ENCODE data around the gene LY86.

The LY86 gene

GRCh38 chr6:6569096-6569810 is 19.3 kb upstream of the LY86 start:
- no peak overlapping the region for H3K4me3 ChIP-seq (ENCODE audit: low read length)
- DNase-seq (ENCODE audit: low read depth, low spot score) = no peak

DNA sequence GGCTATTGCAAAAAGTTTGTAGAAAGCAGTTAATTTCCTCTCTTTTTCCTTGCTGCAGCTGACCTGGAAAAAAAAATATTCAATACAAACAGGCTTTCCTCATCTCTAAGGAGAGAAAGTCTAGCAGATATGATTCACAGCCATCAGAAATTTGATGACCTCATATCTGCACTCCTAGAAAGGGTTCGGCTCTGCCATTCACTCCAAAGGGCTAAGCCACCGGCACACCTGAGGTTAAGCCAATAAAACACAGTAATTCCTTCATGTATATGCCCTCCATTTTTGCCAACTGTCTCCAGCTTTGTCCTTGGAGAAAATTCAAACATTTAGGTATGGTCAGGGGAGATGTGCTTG is 18.7 kb upstream of the LY86 start:
- DNase-seq (ENCODE audit: low read depth, low spot score) = no peak
- H3K4me3 ChIP-seq (ENCODE audit: low read length) = no peak overlapping the region

GRCh38 chr6:6570929-6571671 is 17.4 kb upstream of the LY86 start:
- DNase-seq (ENCODE audit: low read depth, low spot score) = no peak
- no peak overlapping the region for H3K4me3 ChIP-seq (ENCODE audit: low read length)

GRCh38 chr6:6575143-6575542 is 13.4 kb upstream of the LY86 start:
- H3K4me3 ChIP-seq (ENCODE audit: low read length) = no peak overlapping the region
- no peak for DNase-seq (ENCODE audit: low read depth, low spot score)

DNA sequence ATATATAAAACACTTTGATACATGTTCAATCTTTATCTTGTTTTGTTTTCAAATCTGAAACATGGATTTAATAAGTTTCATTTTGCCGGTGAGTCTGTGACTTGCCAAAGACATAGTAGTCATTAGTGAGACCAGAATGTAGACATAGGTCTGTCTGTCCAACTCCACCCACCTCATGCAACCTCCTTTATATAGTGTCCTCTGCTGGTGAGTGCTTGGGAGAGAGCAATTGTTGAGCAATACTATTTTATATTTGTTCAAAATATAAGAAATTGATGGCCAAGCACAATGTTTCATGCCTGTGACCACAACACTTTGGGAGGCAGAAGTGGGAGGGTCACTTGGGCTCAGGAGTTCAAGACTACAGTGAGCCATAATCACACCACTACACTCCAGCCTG is 10.8 kb upstream of the LY86 start:
- no peak for DNase-seq (ENCODE audit: low read depth, low spot score)
- no peak overlapping the region for H3K4me3 ChIP-seq (ENCODE audit: low read length)

DNA sequence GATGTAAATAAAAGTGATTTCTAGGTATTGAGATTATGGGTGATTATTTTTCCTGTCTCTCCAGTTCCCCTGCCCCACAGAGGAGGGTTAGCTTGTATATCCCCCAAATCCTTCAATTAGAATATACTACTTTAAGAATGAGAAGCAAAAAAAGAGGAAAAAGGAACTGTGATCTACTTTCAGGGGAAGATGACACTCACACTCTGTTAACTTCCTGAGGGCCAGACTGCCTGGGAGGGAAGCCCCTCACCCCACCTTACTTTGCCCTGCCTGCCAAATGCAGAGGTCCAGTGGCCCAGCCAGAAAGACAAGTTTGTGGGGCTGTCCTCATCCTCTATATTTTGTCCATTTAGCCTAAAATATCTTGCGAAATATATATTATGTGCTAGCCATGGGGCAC is 9.2 kb upstream of the LY86 start:
- DNase-seq (ENCODE audit: low read depth, low spot score) = no peak
- H3K4me3 ChIP-seq (ENCODE audit: low read length) = no peak overlapping the region

DNA sequence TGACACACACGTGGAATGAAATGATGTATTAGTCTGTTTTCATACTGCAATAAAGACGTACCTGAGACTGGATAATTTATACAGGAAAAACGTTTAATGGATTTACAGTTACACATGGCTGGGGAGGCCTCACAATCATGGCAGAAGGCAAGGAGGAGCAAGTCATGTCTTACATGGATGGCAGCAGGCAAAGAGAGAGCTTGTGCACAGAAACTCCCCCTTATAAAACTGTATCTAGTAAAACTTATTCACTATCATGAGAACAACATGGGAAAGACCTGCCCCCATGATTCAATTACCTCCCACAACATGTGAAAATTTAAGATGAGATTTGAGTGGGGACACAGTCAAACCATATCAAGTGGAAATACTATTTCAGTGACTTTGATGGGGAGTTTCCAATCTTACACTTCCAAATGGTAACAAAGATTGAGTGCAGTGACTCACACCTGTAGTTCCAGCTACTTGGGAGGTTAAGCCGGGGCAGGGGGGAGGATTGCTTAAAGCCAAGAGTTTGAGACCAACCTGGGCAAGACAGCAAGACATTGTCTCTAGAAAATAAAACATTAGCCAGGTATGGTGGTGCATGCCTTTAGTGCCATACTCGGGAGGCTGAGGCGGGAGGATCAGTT is 8.2 kb upstream of the LY86 start:
- H3K4me3 ChIP-seq (ENCODE audit: low read length) = no peak overlapping the region
- DNase-seq (ENCODE audit: low read depth, low spot score) = no peak

DNA sequence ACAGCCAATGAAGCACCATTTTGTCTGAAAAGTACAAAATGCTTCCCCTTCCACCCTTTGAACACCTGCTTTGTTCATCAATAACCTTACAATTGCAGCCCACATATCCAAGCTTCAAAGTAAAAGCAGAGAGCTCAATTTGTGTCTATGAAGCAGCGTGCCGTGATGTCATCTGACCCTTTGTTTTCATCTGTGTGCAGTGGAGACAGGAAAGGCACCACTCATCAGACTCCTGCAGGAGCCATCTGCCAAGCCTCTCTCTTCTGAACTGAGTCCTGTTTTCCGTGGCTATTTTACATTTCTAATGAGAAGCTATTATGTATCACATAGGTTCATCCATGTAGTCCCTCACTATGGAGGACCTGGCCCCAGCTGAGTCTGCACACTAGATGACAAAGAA is 7.5 kb upstream of the LY86 start:
- no peak for DNase-seq (ENCODE audit: low read depth, low spot score)
- no peak overlapping the region for H3K4me3 ChIP-seq (ENCODE audit: low read length)

DNA sequence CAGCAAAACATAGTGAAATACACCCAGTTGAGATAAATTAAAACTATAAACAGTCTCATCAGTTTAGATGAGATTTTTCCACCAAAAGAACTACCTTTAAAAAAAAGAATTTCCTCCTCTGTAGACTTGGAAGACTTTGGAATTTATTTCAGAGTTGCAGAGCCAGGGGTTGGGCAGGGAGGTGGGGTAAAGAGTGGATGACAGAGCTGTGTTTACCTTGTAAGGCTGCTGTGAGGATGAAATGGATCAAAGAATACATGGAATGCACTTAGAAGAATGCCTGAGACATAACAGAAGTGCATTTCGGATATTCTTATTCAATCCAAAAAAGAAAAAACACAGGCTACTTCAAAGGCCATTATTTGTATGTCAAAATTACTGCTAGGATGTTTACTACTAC is 6.4 kb upstream of the LY86 start:
- DNase-seq (ENCODE audit: low read depth, low spot score) = no peak
- no peak overlapping the region for H3K4me3 ChIP-seq (ENCODE audit: low read length)

GRCh38 chr6:6583836-6584235 is 4.7 kb upstream of the LY86 start:
- no peak overlapping the region for H3K4me3 ChIP-seq (ENCODE audit: low read length)
- peak; percentile 67 for DNase-seq (ENCODE audit: low read depth, low spot score)

DNA sequence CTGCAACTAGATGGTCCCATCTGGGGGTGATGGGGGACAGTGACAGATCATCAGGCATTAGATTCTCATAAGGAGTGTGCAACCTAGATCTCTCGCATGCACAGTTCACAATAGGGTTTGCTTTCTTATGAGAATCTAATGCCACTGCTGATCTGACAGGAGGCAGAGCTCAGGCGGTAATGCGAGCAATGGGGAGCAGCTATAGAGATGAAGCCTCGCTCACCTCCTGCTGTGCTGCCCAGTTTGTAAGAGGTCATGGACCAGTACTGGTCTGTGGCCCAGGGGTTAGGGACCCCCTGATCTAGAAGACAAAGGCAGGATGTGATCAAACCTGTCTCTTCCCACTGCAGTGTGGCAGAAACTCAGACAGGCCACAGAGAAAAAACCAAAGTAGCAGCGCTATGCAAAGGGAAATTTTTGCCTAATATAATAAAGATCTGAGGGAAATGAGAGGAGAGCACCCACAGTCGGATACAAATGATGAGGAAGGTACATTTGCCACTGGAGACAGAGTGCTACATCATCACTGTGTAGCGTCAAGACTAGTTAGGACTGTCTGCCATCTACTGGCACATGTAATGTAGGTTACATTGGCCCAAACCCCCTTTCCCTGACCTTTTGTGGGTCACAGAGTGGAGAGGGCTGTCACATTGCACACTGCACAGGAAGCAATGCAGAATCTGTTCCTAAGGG is 4.1 kb upstream of the LY86 start:
- DNase-seq (ENCODE audit: low read depth, low spot score) = no peak

DNA sequence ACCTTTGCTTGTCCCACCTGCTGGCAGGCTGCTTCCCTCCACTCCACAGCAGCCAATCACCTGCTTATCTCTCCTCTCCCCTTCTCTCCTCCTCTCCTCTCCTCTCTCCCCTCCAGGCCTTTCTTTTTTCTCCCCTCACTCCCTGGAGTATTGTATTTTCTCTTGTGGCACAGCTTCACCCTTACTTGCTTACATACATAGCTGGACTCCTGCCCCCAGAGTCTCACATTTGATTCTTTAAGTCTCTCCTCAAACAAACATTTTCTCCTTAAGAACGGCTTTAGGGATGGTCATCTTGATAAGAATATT is 3.6 kb upstream of the LY86 start:
- no peak for DNase-seq (ENCODE audit: low read depth, low spot score)
- no peak overlapping the region for H3K4me3 ChIP-seq (ENCODE audit: low read length)

More for the DNA sequence above, 4.1 kb upstream of the LY86 start:
- no peak overlapping the region for H3K4me3 ChIP-seq (ENCODE audit: low read length)

GRCh38 chr6:6586167-6586566 is 2.4 kb upstream of the LY86 start:
- no peak for DNase-seq (ENCODE audit: low read depth, low spot score)
- no peak overlapping the region for H3K4me3 ChIP-seq (ENCODE audit: low read length)

GRCh38 chr6:6586671-6587526 is 1.6 kb upstream of the LY86 start:
- DNase-seq (ENCODE audit: low read depth, low spot score) = no peak
- no peak overlapping the region for H3K4me3 ChIP-seq (ENCODE audit: low read length)

DNA sequence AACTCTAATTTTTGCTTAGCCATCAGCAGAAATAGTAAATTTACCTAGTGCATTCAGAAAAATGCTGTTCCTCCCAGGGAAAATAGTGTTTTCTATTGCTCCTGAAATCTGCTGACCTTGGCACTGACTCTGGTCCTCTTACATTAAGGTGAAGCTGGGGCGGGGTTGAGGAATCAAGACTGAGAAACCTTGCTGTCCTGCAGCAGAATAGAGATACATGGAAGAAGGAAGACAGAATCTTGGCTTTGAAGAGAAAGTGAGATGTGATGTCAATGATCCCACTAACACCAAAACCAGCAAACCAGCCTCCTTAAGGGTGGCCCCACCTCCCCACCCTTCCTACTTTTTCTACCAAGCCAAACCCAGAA is 840 bp upstream of the LY86 start:
- DNase-seq (ENCODE audit: low read depth, low spot score) = no peak
- no peak overlapping the region for H3K4me3 ChIP-seq (ENCODE audit: low read length)

GRCh38 chr6:6588924-6589709 is 597 bp downstream of the LY86 start:
- DNase-seq (ENCODE audit: low read depth, low spot score) = no peak
- H3K4me3 ChIP-seq (ENCODE audit: low read length) = no peak overlapping the region

DNA sequence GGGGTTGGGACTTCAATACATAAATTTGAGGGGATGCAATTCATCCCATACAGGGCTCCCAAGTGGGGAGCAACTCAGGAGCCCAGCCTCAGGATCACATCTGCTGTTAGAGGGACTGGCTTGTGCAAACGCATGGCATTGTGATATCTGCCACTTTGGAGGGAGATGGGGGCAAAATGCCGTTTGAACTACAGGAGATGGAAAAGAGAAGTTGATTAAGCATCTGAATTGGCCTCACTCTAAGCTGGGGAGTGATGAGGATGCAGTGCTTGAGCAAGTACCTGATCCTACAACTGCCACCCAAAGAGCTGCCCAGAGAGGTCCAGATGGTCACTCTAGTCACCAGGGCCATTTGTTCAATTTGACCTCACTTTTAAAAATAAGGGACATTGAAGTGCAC is 2.0 kb downstream of the LY86 start:
- DNase-seq (ENCODE audit: low read depth, low spot score) = no peak
- H3K4me3 ChIP-seq (ENCODE audit: low read length) = no peak overlapping the region

GRCh38 chr6:6591778-6592465 is 3.4 kb downstream of the LY86 start:
- DNase-seq (ENCODE audit: low read depth, low spot score) = no peak
- H3K4me3 ChIP-seq (ENCODE audit: low read length) = no peak overlapping the region
